A549 (cell line): ENCODE results near the gene TFAP2E. TPM values are rescaled to one million over a fixed set of nuclear protein-coding genes. Genes with fewer than 3 reads are reported as not detected.

Source experiments
- ATAC-seq, 2 experiments: fragments of 200-7000 bp in 1 of 2; fragments of >200 bp in 1 of 2; cut with Nextera tagmentation in 1 of 2; cut with Tn5 transposase in 1 of 2; 3 replicates each; pipeline versions ENCODE4 v1.8.0 to v1.9.1; 2018 to 2020; ENCODE audit warnings: mild to moderate bottlenecking in 1 of 2, moderate library complexity in 1 of 2
- CTCF ChIA-PET: fragments of 300-600 bp; sonication (Branson Sonifier 250); formaldehyde crosslinking; extraction: SDS; loops from one replicate; lab custom pipeline; 2021; ENCODE audit warnings: antibody characterized with exemption, inconsistent platforms; lab: Yijun Ruan, JAX
- POLR2A ChIA-PET: fragments of 350-600 bp; formaldehyde crosslinking; extraction: SDS; loops from one replicate; lab custom pipeline; 2021; ENCODE audit warnings: antibody characterized with exemption, inconsistent platforms; lab: Yijun Ruan, JAX
- DNase-seq, 2 experiments: peaks; one replicate each; pipeline versions ENCODE4 v3.0.0 to v3.0.0-alpha.2; 2011 to 2016; ENCODE audit warnings: low read depth in 1 of 2, low spot score in 1 of 2
- FAIRE-seq: peaks from 2 replicates; lab custom pipeline; 2011; peaks lifted over from hg19 to GRCh38; lab: Jason Lieb, UNC
- H3K27ac ChIP-seq, 2 experiments: fragments of >200 bp; sonication (Bioruptor Twin); formaldehyde crosslinking; 3 replicates each; pipeline ENCODE4 v1.5.1; 2016 to 2017
- H3K4me1 ChIP-seq: fragments of >200 bp; sonication (Bioruptor Twin); formaldehyde crosslinking; 3 replicates; pipeline ENCODE4 v1.6.1; 2016
- H3K4me2 ChIP-seq: fragments of >200 bp; sonication (Bioruptor Twin); formaldehyde crosslinking; 3 replicates; pipeline ENCODE4 v1.6.1; 2016
- H3K4me3 ChIP-seq: fragments of >200 bp; sonication (Bioruptor Twin); formaldehyde crosslinking; 3 replicates; pipeline ENCODE4 v1.5.1; 2016
- H3K9me3 ChIP-seq: fragments of >200 bp; sonication (Bioruptor Twin); formaldehyde crosslinking; 3 replicates; pipeline ENCODE4 v1.6.1; 2016
- CBX2 ChIP-seq: fragments of 200-600 bp; sonication (generic); IDR thresholded peaks from 2 replicates; pipeline ENCODE4 v1.6.1; 2016; ENCODE audit warnings: low read depth, mild to moderate bottlenecking, borderline replicate concordance
- CEBPB ChIP-seq, 2 experiments: fragments of >200 bp in 1 of 2; sonication (Bioruptor Twin) in 1 of 2; formaldehyde crosslinking in 1 of 2; IDR thresholded peaks; 2 replicates each; pipeline ENCODE4 v1.6.1; 2012 to 2016
- CHD2 ChIP-seq: fragments of 150-350 bp; IDR thresholded peaks from 2 replicates; pipeline ENCODE4 v1.6.1; 2014; ENCODE audit warnings: low read length; ENCODE audit not compliant: partially characterized antibody
- CHD4 ChIP-seq: fragments of 200-600 bp; sonication (generic); IDR thresholded peaks from 2 replicates; pipeline ENCODE4 v1.6.1; 2016; ENCODE audit warnings: antibody characterized with exemption, mild to moderate bottlenecking, borderline replicate concordance
- E2F6 ChIP-seq: IDR thresholded peaks from 2 replicates; pipeline ENCODE4 v1.6.1; 2012; ENCODE audit warnings: low read depth, borderline replicate concordance
- EHF ChIP-seq: fragments of 250-450 bp; sonication (Bioruptor Pico); IDR thresholded peaks from 2 replicates; pipeline ENCODE4 v1.5.0; 2020; ENCODE audit warnings: mild to moderate bottlenecking
- EHMT2 ChIP-seq: fragments of 200-600 bp; sonication (generic); IDR thresholded peaks from 2 replicates; pipeline ENCODE4 v1.6.1; 2016; ENCODE audit warnings: antibody characterized with exemption, low read depth, mild to moderate bottlenecking, moderate library complexity
- FOSL2 ChIP-seq, 2 experiments: fragments of 450-650 bp in 1 of 2; fragments of >200 bp in 1 of 2; sonication (Bioruptor Twin) in 1 of 2; formaldehyde crosslinking; IDR thresholded peaks; 2 replicates each; pipeline versions ENCODE4 v1.5.0 to v1.6.1; 2016 to 2020; ENCODE audit warnings: mild to moderate bottlenecking in 1 of 2, moderate library complexity in 1 of 2
- FOXS1 ChIP-seq: fragments of 250-450 bp; sonication (Bioruptor Pico); IDR thresholded peaks from 2 replicates; pipeline ENCODE4 v1.5.0; 2020; ENCODE audit warnings: mild to moderate bottlenecking, moderate library complexity
- GATA3 ChIP-seq: IDR thresholded peaks from 2 replicates; pipeline ENCODE4 v1.6.1; 2012; ENCODE audit warnings: borderline replicate concordance
- HES2 ChIP-seq: fragments of >200 bp; sonication (Bioruptor Twin); formaldehyde crosslinking; IDR thresholded peaks from 2 replicates; pipeline ENCODE4 v1.6.1; 2016
- HOXA7 ChIP-seq: fragments of 250-450 bp; sonication (Bioruptor Pico); IDR thresholded peaks from 2 replicates; pipeline ENCODE4 v1.5.0; 2020; ENCODE audit warnings: mild to moderate bottlenecking, moderate library complexity
- HOXB13 ChIP-seq: fragments of 250-450 bp; sonication (Bioruptor Pico); IDR thresholded peaks from 2 replicates; pipeline ENCODE4 v1.5.0; 2020; ENCODE audit warnings: low read depth, mild to moderate bottlenecking, moderate library complexity
- JUN ChIP-seq, 2 experiments: fragments of >200 bp; sonication (Bioruptor Twin); formaldehyde crosslinking; IDR thresholded peaks; 2 replicates in 1 of 2; 3 replicates in 1 of 2; pipeline ENCODE4 v1.6.1; 2016 to 2017
- MAFK ChIP-seq: fragments of 450-650 bp; IDR thresholded peaks from 2 replicates; pipeline ENCODE4 v1.6.1; 2014; ENCODE audit not compliant: partially characterized antibody
- PBX3 ChIP-seq: IDR thresholded peaks from 2 replicates; pipeline ENCODE4 v1.6.1; 2012
- POLR2A ChIP-seq: IDR thresholded peaks from 2 replicates; pipeline ENCODE4 v1.6.1; 2012; ENCODE audit warnings: mild to moderate bottlenecking, low read length
- POLR2AphosphoS2 ChIP-seq: conservative IDR thresholded peaks from 2 replicates; pipeline ENCODE4 v1.6.1; 2012; ENCODE audit warnings: low read length, improper control_type of control experiment, inconsistent platforms
- RARB ChIP-seq: fragments of 250-450 bp; sonication (Bioruptor Pico); IDR thresholded peaks from 2 replicates; pipeline ENCODE4 v1.8.0; 2021; ENCODE audit warnings: mild to moderate bottlenecking, moderate library complexity
- RFX5 ChIP-seq: fragments of 450-650 bp; IDR thresholded peaks from 2 replicates; pipeline ENCODE4 v1.7.1; 2014; ENCODE audit warnings: antibody characterized with exemption, mild to moderate bottlenecking, moderate library complexity
- RNF2 ChIP-seq: fragments of 200-600 bp; sonication (generic); IDR thresholded peaks from 2 replicates; pipeline ENCODE4 v1.6.1; 2016; ENCODE audit warnings: low read depth, mild to moderate bottlenecking, antibody characterized with exemption, moderate library complexity, borderline replicate concordance
- ZNF302 ChIP-seq: fragments of 250-450 bp; sonication (Bioruptor Pico); IDR thresholded peaks from 2 replicates; pipeline ENCODE4 v1.9.0; 2021; ENCODE audit warnings: inconsistent platforms, mild to moderate bottlenecking, moderate library complexity
- WGBS: methylation state at CpG from one replicate; pipeline ENCODE4 v1.1.6; 2017; ENCODE audit errors: missing lambda C conversion rate; 5-methylcytosine and 5-hydroxymethylcytosine counted together
- polyA plus RNA-seq, 4 experiments: library from polyadenylated mRNA; depleted of rRNA in 3 of 4; stranded (reverse); fragments of >200 nt; fragmentation: RNase III in 1 of 4; extraction: RNeasy Plus Mini Kit Qiagen cat#74134 plus additional on column Dnase treatment in 1 of 4; gene quantifications; 2 replicates in 3 of 4; 3 replicates in 1 of 4; pipeline ENCODE4 v1.2.3, GENCODE V29; 2011 to 2017

Gene TFAP2E
- polyA plus RNA-seq, 2 of the 4 experiments (the other 2 are of a cell fraction) = 0.16 to 0.31 TPM

GRCh38 chr1:35629051-35629450 lies 55.9 kb downstream of the TFAP2E start:
- Histone ChIP-seq H3K4me2 (no peak overlapping the region), H3K4me3 (no peak overlapping the region), H3K9me3 (no peaks in the 10 kb centered on the region), H3K4me1 (peaks cover 3% of the 10 kb centered on the region; the same call in 1 of the 3 replicates), H3K27ac (no peak overlapping the region)
- ChIA-PET CTCF (no interaction called here), POLR2A (no interaction called here)
- no peak for TF ChIP-seq POLR2A
- no peak for TF ChIP-seq POLR2AphosphoS2
- TF ChIP-seq RFX5 = no peak
- FAIRE-seq = no peak
- no peak for ATAC-seq
- WGBS = 68% methylated on average over 2 of the region's 2 CpGs
- no peak for DNase-seq

GRCh38 chr1:35631396-35631795 lies 58.3 kb downstream of the TFAP2E start:
- FAIRE-seq = no peak
- POLR2A ChIA-PET = no interaction called here

GRCh38 chr1:35633547-35633946 lies 60.4 kb downstream of the TFAP2E start:
- CTCF ChIA-PET = interaction anchor here (0.6 kb wide), 1 partner anchor 83 kb away, joined by 3 read pairs; no protein-coding TSS in a partner anchor
- no peaks in the 10 kb centered on the region for H3K9me3 ChIP-seq
- peaks cover 12% of the 10 kb centered on the region for H3K4me1 ChIP-seq
- POLR2A ChIA-PET = no interaction called here
- no peak for ATAC-seq
- no peak overlapping the region for H3K4me2 ChIP-seq
- no peak for FAIRE-seq
- TF ChIP-seq RFX5 = no peak
- no peak for TF ChIP-seq RNF2
- TF ChIP-seq EHMT2 = no peak
- no peak for TF ChIP-seq EHF
- no peak for TF ChIP-seq HES2
- no peak for TF ChIP-seq HOXA7 (CRISPR knock-in tag)
- no peak for TF ChIP-seq CHD2
- no peak for TF ChIP-seq RARB (CRISPR knock-in tag)
- TF ChIP-seq POLR2AphosphoS2 = no peak
- H3K27ac ChIP-seq = no peak overlapping the region
- H3K4me3 ChIP-seq = no peak overlapping the region
- DNase-seq = no peak

More at GRCh38 chr1:35631396-35631795, 58.3 kb downstream of the TFAP2E start:
- Histone ChIP-seq H3K4me1 (peaks cover 3% of the 10 kb centered on the region; the same call in 2 of the 3 replicates), H3K4me3 (no peak overlapping the region), H3K27ac (no peak overlapping the region), H3K4me2 (no peak overlapping the region), H3K9me3 (no peaks in the 10 kb centered on the region)
- WGBS = 95% methylated on average over 3 of the region's 3 CpGs
- CTCF ChIA-PET = interaction anchor here (0.6 kb wide), 1 partner anchor 408 kb away, joined by 3 read pairs; no protein-coding TSS in a partner anchor
- ATAC-seq = no peak
- DNase-seq = no peak
- TF ChIP-seq HOXB13 = no peak

GRCh38 chr1:35637401-35637809 lies 64.3 kb downstream of the TFAP2E start:
- no peak for ATAC-seq
- no peak for TF ChIP-seq PBX3
- no peak for TF ChIP-seq E2F6
- TF ChIP-seq CEBPB (IDR thresholded peaks at IDR 0.05) = no peak
- TF ChIP-seq CHD4 = no peak
- TF ChIP-seq ZNF302 = no peak
- TF ChIP-seq GATA3 = no peak
- TF ChIP-seq FOSL2 (IDR thresholded peaks at IDR 0.05) = no peak
- no peak for TF ChIP-seq FOSL2 (CRISPR knock-in tag; IDR thresholded peaks at IDR 0.05)
- no peak for TF ChIP-seq POLR2AphosphoS2
- no peak for TF ChIP-seq JUN (IDR thresholded peaks at IDR 0.05)
- no peak for TF ChIP-seq FOXS1
- no peak for TF ChIP-seq MAFK
- TF ChIP-seq CBX2 = no peak
- TF ChIP-seq, all 56 proteins: peak for 0
- ChIA-PET CTCF (interaction anchor here (1.6 kb wide), 1 partner anchor 79 kb away, joined by 4 read pairs; no protein-coding TSS in a partner anchor), POLR2A (no interaction called here)
- no peak for DNase-seq
- H3K4me1 ChIP-seq = peaks cover 24% of the 10 kb centered on the region; the same call in 2 of the 3 replicates
- H3K4me2 ChIP-seq = peak overlapping the region; percentile 60
- no peaks in the 10 kb centered on the region for H3K9me3 ChIP-seq
- no peak for FAIRE-seq
- 0% methylated on average over 1 of the region's 1 CpG for WGBS
- peak overlapping the region; percentile 35 for H3K4me3 ChIP-seq
- H3K27ac ChIP-seq = peak overlapping the region; percentile 8 to 74
